GM12878 (cell line): Measurements from ENCODE around the gene ELAC1. TPM values are rescaled to one million over a fixed set of nuclear protein-coding genes. Genes with fewer than 3 reads are reported as not detected.

ENCODE experiments used
- ATAC-seq: fragments of 200-7000 bp; cut with Tn5 transposase; 3 replicates; pipeline ENCODE4 v1.9.1; 2020; ENCODE audit warnings: mild to moderate bottlenecking, moderate library complexity
- BruUV-seq: library from RNA; stranded (reverse); fragments of 400-500 nt; replicated peaks from 2 replicates; lab custom pipeline; 2021; lab: Mats Ljungman, UMichigan
- CTCF ChIA-PET: fragments of 300-600 bp; sonication (Branson Sonifier 250); formaldehyde crosslinking; extraction: SDS; loops from one replicate; lab custom pipeline; 2021; ENCODE audit warnings: inconsistent platforms; lab: Yijun Ruan, JAX
- POLR2A ChIA-PET: fragments of 350-600 bp; formaldehyde crosslinking; extraction: SDS; loops from one replicate; lab custom pipeline; 2021; ENCODE audit warnings: inconsistent platforms; lab: Charles Lee
- RAD21 ChIA-PET: fragments of 300-600 bp; sonication (Branson Sonifier 250); formaldehyde crosslinking; loops from one replicate; lab custom pipeline; 2023; ENCODE audit warnings: antibody characterized with exemption; ENCODE audit not compliant: unreplicated experiment; lab: Charles Lee
- SMC1A ChIA-PET: fragments of 300-600 bp; sonication (Branson Sonifier 250); formaldehyde crosslinking; loops from one replicate; lab custom pipeline; 2023; ENCODE audit not compliant: unreplicated experiment, uncharacterized antibody; lab: Charles Lee
- DNase-seq: peaks from one replicate; pipeline ENCODE4 v3.0.0-alpha.2; 2011; ENCODE audit warnings: low read depth, low spot score
- FAIRE-seq: peaks from 3 replicates; lab custom pipeline; 2011; peaks lifted over from hg19 to GRCh38; lab: Jason Lieb, UNC
- H2AFZ ChIP-seq: 2 replicates; pipeline ENCODE4 v1.6.0; 2011; ENCODE audit warnings: low read depth, low read length, control low read depth; ENCODE audit not compliant: control insufficient read depth
- H3K27ac ChIP-seq: 2 replicates; pipeline ENCODE4 v1.5.1; 2011; ENCODE audit warnings: control low read depth; ENCODE audit not compliant: control insufficient read depth, insufficient read depth
- H3K27me3 ChIP-seq, 2 experiments: replicated peaks in 1 of 2; 2 replicates each; pipeline versions ENCODE4 v1.6.0 to v1.6.1; 2011; ENCODE audit warnings: low read length in 1 of 2; ENCODE audit not compliant: control insufficient read depth in 2 of 2, insufficient read depth in 2 of 2
- H3K36me3 ChIP-seq, 2 experiments: 2 replicates each; pipeline ENCODE4 v1.5.1; 2011; ENCODE audit warnings: low read length in 1 of 2; ENCODE audit not compliant: control insufficient read depth in 2 of 2, insufficient read depth in 2 of 2
- H3K4me1 ChIP-seq: 2 replicates; pipeline ENCODE4 v1.6.1; 2011; ENCODE audit warnings: mild to moderate bottlenecking, low read length, moderate library complexity, mixed read lengths; ENCODE audit not compliant: control insufficient read depth, insufficient read depth
- H3K4me2 ChIP-seq: 2 replicates; pipeline ENCODE4 v1.6.0; 2011; ENCODE audit warnings: control low read depth; ENCODE audit not compliant: control insufficient read depth, insufficient read depth
- H3K4me3 ChIP-seq: fragments of 200-600 bp; sonication (generic); 2 replicates; pipeline ENCODE4 v1.5.1; 2016
- H3K79me2 ChIP-seq: 2 replicates; pipeline ENCODE4 v1.6.0; 2011; ENCODE audit warnings: low read length; ENCODE audit not compliant: control insufficient read depth, insufficient read depth
- H3K9ac ChIP-seq: 2 replicates; pipeline ENCODE4 v1.8.0; 2011; ENCODE audit warnings: low read length, control low read depth, mixed read lengths; ENCODE audit not compliant: control insufficient read depth, insufficient read depth
- H3K9me3 ChIP-seq: replicated peaks from 3 replicates; pipeline ENCODE4 v1.5.1; 2011; ENCODE audit warnings: mild to moderate bottlenecking, low read length; ENCODE audit not compliant: control insufficient read depth, insufficient read depth
- H4K20me1 ChIP-seq: 2 replicates; pipeline ENCODE4 v1.6.0; 2011; ENCODE audit not compliant: control insufficient read depth, insufficient read depth
- MEF2A ChIP-seq: IDR thresholded peaks from 2 replicates; pipeline ENCODE4 v1.6.1; 2011; ENCODE audit warnings: low read depth, mild to moderate bottlenecking, low read length, moderate library complexity; ENCODE audit not compliant: insufficient read depth
- MYC ChIP-seq: IDR thresholded peaks from 2 replicates; pipeline ENCODE4 v1.6.1; 2011; ENCODE audit warnings: mild to moderate bottlenecking, low read length, moderate library complexity, inconsistent platforms; ENCODE audit not compliant: insufficient read depth, insufficient replicate concordance, insufficient read length, severe bottlenecking
- NR2C1 ChIP-seq: fragments of 450-650 bp; IDR thresholded peaks from 2 replicates; pipeline ENCODE4 v1.6.1; 2017; ENCODE audit warnings: antibody characterized with exemption, mild to moderate bottlenecking, moderate library complexity
- SKIL ChIP-seq: fragments of 450-650 bp; IDR thresholded peaks from 2 replicates; pipeline ENCODE4 v1.6.1; 2017; ENCODE audit warnings: mild to moderate bottlenecking, low read depth, inconsistent platforms; ENCODE audit not compliant: poor library complexity, severe bottlenecking
- SUZ12 ChIP-seq: fragments of 200-600 bp; sonication (generic); IDR thresholded peaks from one replicate; pipeline ENCODE4 v1.6.1; 2018; ENCODE audit warnings: antibody characterized with exemption, mild to moderate bottlenecking; ENCODE audit not compliant: unreplicated experiment
- TAF1 ChIP-seq: IDR thresholded peaks from 2 replicates; pipeline ENCODE4 v1.6.1; 2011; ENCODE audit warnings: mild to moderate bottlenecking, low read depth, low read length, borderline replicate concordance
- TARDBP ChIP-seq: IDR thresholded peaks from 2 replicates; pipeline ENCODE4 v1.6.1; 2016; ENCODE audit warnings: borderline replicate concordance
- WRNIP1 ChIP-seq: IDR thresholded peaks from 2 replicates; pipeline ENCODE4 v1.6.1; 2011; ENCODE audit warnings: low read depth, low read length, improper control_type of control experiment, borderline replicate concordance
- ZNF384 ChIP-seq: IDR thresholded peaks from 2 replicates; pipeline ENCODE4 v1.6.1; 2012; ENCODE audit warnings: low read depth, mild to moderate bottlenecking, low read length, improper control_type of control experiment, borderline replicate concordance
- WGBS: methylation state at CpG from one replicate; pipeline ENCODE4 v1.1.6; 2016; ENCODE audit warnings: low lambda C conversion rate; ENCODE audit not compliant: insufficient replicate concordance, insufficient coverage; ENCODE audit errors: missing lambda C conversion rate; 5-methylcytosine and 5-hydroxymethylcytosine counted together
- in situ Hi-C: fragments of 300-500 bp; cut with MboI; formaldehyde crosslinking; loops from 9 replicates; pipeline ENCODE4 v1.14.3; 2018; ENCODE audit warnings: mixed read lengths
- intact Hi-C: fragments of 100-400 bp; cut with micrococcal nuclease; formaldehyde crosslinking; loops from one replicate; pipeline ENCODE4 v1.14.2; 2022; ENCODE audit not compliant: unreplicated experiment
- polyA plus RNA-seq, 11 experiments: library from polyadenylated mRNA; depleted of rRNA in 4 of 11; unstranded in 6 of 11; stranded (reverse) in 5 of 11; fragments of >200 nt; fragmentation: Nextera tagmentation in 4 of 11; fragmentation: Illumina TruSeq in 1 of 11; extraction: Ambion mirVana in 4 of 11; extraction: Trizol in 1 of 11; gene quantifications; 1 replicate in 1 of 11; 2 replicates in 10 of 11; pipeline versions ENCODE4 v1.2.1 to v1.2.3, GENCODE V29; 2011 to 2016; ENCODE audit warnings: inconsistent platforms in 2 of 11, missing spikeins in 2 of 11, low read depth in 1 of 11
- total RNA-seq, 4 experiments: library from RNA; depleted of rRNA in 3 of 4; stranded (reverse); fragments of >200 nt in 3 of 4; fragmentation: Illumina TruSeq in 1 of 4; extraction: Trizol in 1 of 4; gene quantifications; 2 replicates each; pipeline versions ENCODE4 v1.2.1 to v1.2.3, GENCODE V29; 2013 to 2021
- TF ChIP-seq, protein P1 (sequence below): fragments of 450-650 bp; conservative IDR thresholded peaks from 2 replicates; pipeline ENCODE4 v1.6.1; 2017; ENCODE audit warnings: mild to moderate bottlenecking, moderate library complexity
- TF ChIP-seq, protein P2 (sequence below): fragments of 450-650 bp; formaldehyde crosslinking; IDR thresholded peaks from 2 replicates; pipeline ENCODE4 v1.5.0; 2022; ENCODE audit warnings: mild to moderate bottlenecking, missing genetic modification characterization

The ELAC1 gene
- total and polyA plus RNA-seq, 10 of the 15 experiments (the other 5 are each of a cell fraction or from before 2014, with no cell fraction given), result 4.9 to 23.0 (median 9.8) TPM

DNA sequence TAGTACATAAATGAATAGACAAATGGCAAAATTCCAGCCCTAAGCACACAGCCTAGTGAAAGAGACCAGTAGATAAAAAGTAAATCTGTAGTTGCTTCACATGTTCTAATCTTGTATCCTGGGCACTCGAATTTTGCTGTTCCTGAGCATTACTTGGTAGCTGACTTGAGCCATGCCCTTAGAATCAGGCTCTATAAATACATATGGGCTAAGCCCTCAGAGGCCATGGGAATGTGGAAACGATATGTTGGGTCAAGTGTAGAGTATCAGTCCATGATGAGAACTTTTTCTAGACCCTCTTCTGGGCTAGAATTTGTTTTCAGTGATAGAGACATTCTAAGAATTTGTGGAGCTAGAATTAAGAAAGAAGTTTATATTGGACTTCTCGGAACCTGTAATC, 21.9 kb downstream of the ELAC1 start (continued):
- TF ChIP-seq, protein P1, sequence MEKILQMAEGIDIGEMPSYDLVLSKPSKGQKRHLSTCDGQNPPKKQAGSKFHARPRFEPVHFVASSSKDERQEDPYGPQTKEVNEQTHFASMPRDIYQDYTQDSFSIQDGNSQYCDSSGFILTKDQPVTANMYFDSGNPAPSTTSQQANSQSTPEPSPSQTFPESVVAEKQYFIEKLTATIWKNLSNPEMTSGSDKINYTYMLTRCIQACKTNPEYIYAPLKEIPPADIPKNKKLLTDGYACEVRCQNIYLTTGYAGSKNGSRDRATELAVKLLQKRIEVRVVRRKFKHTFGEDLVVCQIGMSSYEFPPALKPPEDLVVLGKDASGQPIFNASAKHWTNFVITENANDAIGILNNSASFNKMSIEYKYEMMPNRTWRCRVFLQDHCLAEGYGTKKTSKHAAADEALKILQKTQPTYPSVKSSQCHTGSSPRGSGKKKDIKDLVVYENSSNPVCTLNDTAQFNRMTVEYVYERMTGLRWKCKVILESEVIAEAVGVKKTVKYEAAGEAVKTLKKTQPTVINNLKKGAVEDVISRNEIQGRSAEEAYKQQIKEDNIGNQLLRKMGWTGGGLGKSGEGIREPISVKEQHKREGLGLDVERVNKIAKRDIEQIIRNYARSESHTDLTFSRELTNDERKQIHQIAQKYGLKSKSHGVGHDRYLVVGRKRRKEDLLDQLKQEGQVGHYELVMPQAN, result no peak
- TF ChIP-seq WRNIP1, result no peak
- no peak for TF ChIP-seq TARDBP

DNA sequence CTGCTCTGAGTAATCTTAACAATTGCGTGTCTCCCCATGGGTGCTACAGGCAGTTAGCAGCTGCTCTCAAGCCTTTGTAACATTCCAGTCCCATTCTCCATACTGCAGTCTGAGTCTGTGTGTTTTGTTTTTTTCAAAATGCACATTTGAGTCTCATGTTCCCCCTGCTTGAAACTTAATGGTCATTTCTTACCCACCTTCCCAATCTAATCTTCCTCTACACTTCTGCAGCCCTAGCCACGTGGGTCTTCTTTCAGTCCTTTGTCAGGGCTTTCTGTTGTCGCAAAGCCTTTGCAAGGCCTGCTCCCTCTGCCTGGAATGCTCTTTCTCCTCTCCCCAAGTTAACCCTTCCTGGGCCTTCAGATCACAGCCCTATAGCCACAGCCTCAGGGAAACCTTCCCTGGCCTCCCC, 24.5 kb downstream of the ELAC1 start:
- Histone ChIP-seq H3K4me2 (no peak overlapping the region), H3K27me3 (no peaks in the 10 kb centered on the region), H3K9me3 (no peaks in the 10 kb centered on the region), H3K36me3 (0 out of 4 replicates have a peak, but pooled peaks cover 0 to under 1% of the 10 kb centered on the region in 2 experiments), H3K79me2 (no peaks in the 10 kb centered on the region), H4K20me1 (no peaks in the 10 kb centered on the region), H3K4me3 (no peak overlapping the region), H3K27ac (no peak overlapping the region), H2AFZ (no peak overlapping the region), H3K9ac (no peak overlapping the region), H3K4me1 (no peaks in the 10 kb centered on the region)
- no peak for ATAC-seq
- ChIA-PET POLR2A (no interaction called here), RAD21 (no interaction called here), SMC1A (no interaction called here), CTCF (no interaction called here)
- WGBS, result 77% methylated on average over 3 of the region's 3 CpGs
- no peak for FAIRE-seq
- no peak for DNase-seq
- in situ Hi-C loops (no loop called here), intact Hi-C loops (no loop called here)
- BruUV-seq, result no TSS peak
- TF ChIP-seq SUZ12, result no peak
- no peak for TF ChIP-seq ZNF384
- no peak for TF ChIP-seq NR2C1
- TF ChIP-seq, protein P2, sequence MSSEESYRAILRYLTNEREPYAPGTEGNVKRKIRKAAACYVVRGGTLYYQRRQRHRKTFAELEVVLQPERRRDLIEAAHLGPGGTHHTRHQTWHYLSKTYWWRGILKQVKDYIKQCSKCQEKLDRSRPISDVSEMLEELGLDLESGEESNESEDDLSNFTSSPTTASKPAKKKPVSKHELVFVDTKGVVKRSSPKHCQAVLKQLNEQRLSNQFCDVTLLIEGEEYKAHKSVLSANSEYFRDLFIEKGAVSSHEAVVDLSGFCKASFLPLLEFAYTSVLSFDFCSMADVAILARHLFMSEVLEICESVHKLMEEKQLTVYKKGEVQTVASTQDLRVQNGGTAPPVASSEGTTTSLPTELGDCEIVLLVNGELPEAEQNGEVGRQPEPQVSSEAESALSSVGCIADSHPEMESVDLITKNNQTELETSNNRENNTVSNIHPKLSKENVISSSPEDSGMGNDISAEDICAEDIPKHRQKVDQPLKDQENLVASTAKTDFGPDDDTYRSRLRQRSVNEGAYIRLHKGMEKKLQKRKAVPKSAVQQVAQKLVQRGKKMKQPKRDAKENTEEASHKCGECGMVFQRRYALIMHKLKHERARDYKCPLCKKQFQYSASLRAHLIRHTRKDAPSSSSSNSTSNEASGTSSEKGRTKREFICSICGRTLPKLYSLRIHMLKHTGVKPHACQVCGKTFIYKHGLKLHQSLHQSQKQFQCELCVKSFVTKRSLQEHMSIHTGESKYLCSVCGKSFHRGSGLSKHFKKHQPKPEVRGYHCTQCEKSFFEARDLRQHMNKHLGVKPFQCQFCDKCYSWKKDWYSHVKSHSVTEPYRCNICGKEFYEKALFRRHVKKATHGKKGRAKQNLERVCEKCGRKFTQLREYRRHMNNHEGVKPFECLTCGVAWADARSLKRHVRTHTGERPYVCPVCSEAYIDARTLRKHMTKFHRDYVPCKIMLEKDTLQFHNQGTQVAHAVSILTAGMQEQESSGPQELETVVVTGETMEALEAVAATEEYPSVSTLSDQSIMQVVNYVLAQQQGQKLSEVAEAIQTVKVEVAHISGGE (CRISPR knock-in tag), result no peak
- TF ChIP-seq MEF2A, result no peak
- TF ChIP-seq TAF1, result no peak
- TF ChIP-seq MYC, result no peak
- no peak for TF ChIP-seq SKIL
